Mesendoderm (in vitro differentiated cells): ENCODE measurements around the gene TFAP2C.
A peak's percentile ranks its signal among the peaks of the same experiment; 100 is the strongest.

Experiments
- DNase-seq: peaks from one replicate; pipeline ENCODE4 v3.0.0; 2013
- H2AK5ac ChIP-seq: 2 replicates; pipeline ENCODE4 v1.6.1; 2013; ENCODE audit warnings: low read length, inconsistent platforms
- H2BK120ac ChIP-seq: 2 replicates; pipeline ENCODE4 v1.6.1; 2013; ENCODE audit warnings: low read depth, mild to moderate bottlenecking, low read length, moderate library complexity, mixed read lengths
- H2BK15ac ChIP-seq: replicated peaks from 2 replicates; pipeline ENCODE4 v1.6.1; 2013; ENCODE audit warnings: low read depth, mild to moderate bottlenecking, moderate library complexity
- H2BK5ac ChIP-seq: 2 replicates; pipeline ENCODE4 v1.6.1; 2013; ENCODE audit warnings: low read length, inconsistent platforms
- H3K18ac ChIP-seq: 2 replicates; pipeline ENCODE4 v1.6.1; 2013; ENCODE audit warnings: mild to moderate bottlenecking, low read length, mixed read lengths
- H3K23ac ChIP-seq: one replicate; pipeline ENCODE4 v1.6.1; 2013; ENCODE audit warnings: low read length
- H3K27ac ChIP-seq: 2 replicates; pipeline ENCODE4 v1.5.1; 2013; ENCODE audit warnings: low read depth, mild to moderate bottlenecking, inconsistent platforms, low read length, moderate library complexity
- H3K27me3 ChIP-seq: 2 replicates; pipeline ENCODE4 v1.6.1; 2013; ENCODE audit warnings: low read length, control low read depth, mild to moderate bottlenecking, inconsistent platforms; ENCODE audit not compliant: insufficient read depth, poor library complexity
- H3K36me3 ChIP-seq: 2 replicates; pipeline ENCODE4 v1.6.1; 2013; ENCODE audit warnings: low read length, inconsistent platforms; ENCODE audit not compliant: control insufficient read depth, insufficient read depth
- H3K4ac ChIP-seq: one replicate; pipeline ENCODE4 v1.6.1; 2013; ENCODE audit warnings: low read depth, mild to moderate bottlenecking, low read length, moderate library complexity
- H3K4me1 ChIP-seq: 2 replicates; pipeline ENCODE4 v1.6.1; 2013; ENCODE audit warnings: low read depth, low read length, inconsistent platforms; ENCODE audit not compliant: control insufficient read depth
- H3K4me2 ChIP-seq: 2 replicates; pipeline ENCODE4 v1.6.1; 2013; ENCODE audit warnings: low read length
- H3K4me3 ChIP-seq: 2 replicates; pipeline ENCODE4 v1.5.1; 2013; ENCODE audit warnings: mild to moderate bottlenecking, low read length
- H3K56ac ChIP-seq: one replicate; pipeline ENCODE4 v1.6.1; 2013; ENCODE audit warnings: low read length
- H3K79me1 ChIP-seq: 2 replicates; pipeline ENCODE4 v1.6.1; 2013; ENCODE audit warnings: low read length, inconsistent platforms
- H3K79me2 ChIP-seq: 2 replicates; pipeline ENCODE4 v1.6.1; 2013; ENCODE audit warnings: mild to moderate bottlenecking, low read length; ENCODE audit not compliant: control insufficient read depth, insufficient read depth
- H3K9ac ChIP-seq: 2 replicates; pipeline ENCODE4 v1.6.1; 2013; ENCODE audit warnings: low read length, inconsistent platforms
- H4K5ac ChIP-seq: one replicate; pipeline ENCODE4 v1.6.1; 2013; ENCODE audit warnings: low read length
- H4K8ac ChIP-seq: one replicate; pipeline ENCODE4 v1.6.1; 2013; ENCODE audit warnings: low read depth, mild to moderate bottlenecking, control low read depth, low read length, moderate library complexity
- WGBS: extraction: QIAGEN DNeasy Blood & Tissue Kit; methylation state at CpG from one replicate; pipeline ENCODE4 v1.1.7; 2013; ENCODE audit warnings: low lambda C conversion rate, missing lambda C conversion rate; ENCODE audit not compliant: insufficient coverage; ENCODE audit errors: extremely low coverage; 5-methylcytosine and 5-hydroxymethylcytosine counted together

Gene TFAP2C

DNA sequence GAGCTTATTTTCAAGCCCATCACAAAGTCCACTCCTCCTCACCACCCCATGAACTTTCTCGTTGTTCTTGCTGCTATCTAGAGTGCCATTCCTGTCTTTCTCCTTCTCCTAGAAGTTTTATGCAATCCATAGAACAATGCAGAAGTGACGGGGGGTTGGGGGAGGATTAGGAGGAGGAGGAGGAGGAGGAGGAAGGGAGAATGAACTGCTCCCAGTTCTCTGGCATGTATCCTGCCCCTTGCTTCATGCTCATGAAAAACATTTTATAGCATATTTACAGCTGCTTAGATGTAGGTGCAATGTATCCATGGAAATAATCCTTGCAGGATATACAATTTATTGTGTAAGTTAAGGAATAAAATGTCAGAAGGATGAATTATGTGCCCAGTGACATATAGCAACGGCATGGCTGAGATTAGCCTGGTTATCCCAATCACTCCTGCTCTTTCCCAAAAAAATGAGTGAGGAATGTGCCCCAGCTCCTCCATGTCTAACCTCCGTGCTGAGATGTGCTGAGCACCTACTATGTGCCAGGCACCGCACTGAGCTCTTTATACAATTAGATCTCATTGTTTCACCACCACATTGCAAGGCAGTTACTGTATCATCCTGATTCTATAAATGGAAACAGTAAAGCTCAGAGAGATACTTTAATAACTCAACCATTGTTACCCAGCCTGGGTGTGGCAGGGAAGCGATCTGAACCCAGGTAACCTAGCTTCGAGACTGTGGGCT lies 41.6 kb upstream of the TFAP2C start:
- no peak overlapping the region for H3K4me3 ChIP-seq
- no peak overlapping the region for H2AK5ac ChIP-seq
- H3K36me3 ChIP-seq = no peaks in the 10 kb centered on the region
- no peak overlapping the region for H3K9ac ChIP-seq
- no CpG with 5 or more reads among the region's 7 CpGs for WGBS
- H3K27ac ChIP-seq = no peak overlapping the region
- H2BK5ac ChIP-seq = no peak overlapping the region
- H2BK120ac ChIP-seq = no peak overlapping the region
- H3K4me1 ChIP-seq = no peaks in the 10 kb centered on the region
- no peak overlapping the region for H4K8ac ChIP-seq
- H4K5ac ChIP-seq = no peak overlapping the region
- H3K18ac ChIP-seq = no peak overlapping the region
- H3K56ac ChIP-seq = no peak overlapping the region
- no peaks in the 10 kb centered on the region for H3K79me2 ChIP-seq
- H3K79me1 ChIP-seq = no peaks in the 10 kb centered on the region
- H3K4ac ChIP-seq = no peak overlapping the region
- no peak overlapping the region for H2BK15ac ChIP-seq
- DNase-seq = no peak
- H3K23ac ChIP-seq = no peak overlapping the region
- H3K27me3 ChIP-seq = no peaks in the 10 kb centered on the region
- no peak overlapping the region for H3K4me2 ChIP-seq

- Histone ChIP-seq H3K4ac (no peak overlapping the region), H3K79me2 (no peaks in the 10 kb centered on the region), H4K5ac (no peak overlapping the region), H3K56ac (no peak overlapping the region), H3K23ac (no peak overlapping the region), H3K9ac (no peak overlapping the region), H2BK120ac (no peak overlapping the region), H4K8ac (no peak overlapping the region), H2BK15ac (no peak overlapping the region), H2AK5ac (no peak overlapping the region), H3K4me1 (no peaks in the 10 kb centered on the region), H2BK5ac (no peak overlapping the region), H3K36me3 (no peaks in the 10 kb centered on the region), H3K79me1 (no peaks in the 10 kb centered on the region), H3K4me2 (no peak overlapping the region), H3K27ac (no peak overlapping the region), H3K18ac (no peak overlapping the region), H3K4me3 (no peak overlapping the region), H3K27me3 (no peaks in the 10 kb centered on the region)
- no CpG with 5 or more reads among the region's 3 CpGs for WGBS
- peak; percentile 57 for DNase-seq
These were observed 40.1 kb upstream of the TFAP2C start for GRCh38 chr20:56588996-56589395.

GRCh38 chr20:56589633-56590032 lies 39.5 kb upstream of the TFAP2C start:
- no CpG with 5 or more reads among the region's 5 CpGs for WGBS
- Histone ChIP-seq H3K56ac (no peak overlapping the region), H2BK15ac (no peak overlapping the region), H4K5ac (no peak overlapping the region), H2BK5ac (no peak overlapping the region), H3K18ac (no peak overlapping the region), H3K4me1 (no peaks in the 10 kb centered on the region), H3K27ac (no peak overlapping the region), H2BK120ac (no peak overlapping the region), H3K4me3 (no peak overlapping the region), H2AK5ac (no peak overlapping the region), H3K4me2 (no peak overlapping the region), H3K9ac (no peak overlapping the region), H4K8ac (no peak overlapping the region), H3K27me3 (no peaks in the 10 kb centered on the region), H3K36me3 (no peaks in the 10 kb centered on the region), H3K23ac (no peak overlapping the region), H3K79me1 (no peaks in the 10 kb centered on the region), H3K79me2 (no peaks in the 10 kb centered on the region), H3K4ac (no peak overlapping the region)
- no peak for DNase-seq

DNA sequence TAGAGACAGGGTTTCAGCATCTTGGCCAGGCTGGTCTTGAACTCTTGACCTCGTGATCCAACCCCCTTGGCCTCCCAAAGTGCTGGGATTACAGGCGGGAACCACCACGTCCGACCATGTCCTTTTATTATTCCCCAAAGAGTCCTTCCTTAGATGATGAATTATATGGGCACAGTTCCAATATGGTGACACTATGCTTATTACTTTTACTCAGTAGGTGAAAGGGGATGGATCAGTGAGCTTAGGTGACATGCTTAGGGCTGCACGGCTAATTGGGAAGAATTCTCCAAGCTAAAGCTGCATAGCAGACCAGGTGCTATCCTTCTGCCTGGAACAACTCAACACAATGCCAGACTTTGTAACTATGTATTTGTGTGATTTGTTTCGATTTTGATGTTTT lies 38.2 kb upstream of the TFAP2C start:
- no peak overlapping the region for H2AK5ac ChIP-seq
- no CpG with 5 or more reads among the region's 6 CpGs for WGBS
- H3K56ac ChIP-seq = no peak overlapping the region
- no peak overlapping the region for H2BK15ac ChIP-seq
- H4K8ac ChIP-seq = no peak overlapping the region
- no peak overlapping the region for H3K18ac ChIP-seq
- no peaks in the 10 kb centered on the region for H3K27me3 ChIP-seq
- H2BK5ac ChIP-seq = no peak overlapping the region
- no peak overlapping the region for H3K27ac ChIP-seq
- H3K79me2 ChIP-seq = no peaks in the 10 kb centered on the region
- H3K4ac ChIP-seq = no peak overlapping the region
- no peak overlapping the region for H3K4me3 ChIP-seq
- H3K4me2 ChIP-seq = no peak overlapping the region
- no peak overlapping the region for H3K23ac ChIP-seq
- no peaks in the 10 kb centered on the region for H3K4me1 ChIP-seq
- DNase-seq = no peak
- no peak overlapping the region for H4K5ac ChIP-seq
- H3K79me1 ChIP-seq = no peaks in the 10 kb centered on the region
- H3K9ac ChIP-seq = no peak overlapping the region
- no peak overlapping the region for H2BK120ac ChIP-seq
- no peaks in the 10 kb centered on the region for H3K36me3 ChIP-seq

DNA sequence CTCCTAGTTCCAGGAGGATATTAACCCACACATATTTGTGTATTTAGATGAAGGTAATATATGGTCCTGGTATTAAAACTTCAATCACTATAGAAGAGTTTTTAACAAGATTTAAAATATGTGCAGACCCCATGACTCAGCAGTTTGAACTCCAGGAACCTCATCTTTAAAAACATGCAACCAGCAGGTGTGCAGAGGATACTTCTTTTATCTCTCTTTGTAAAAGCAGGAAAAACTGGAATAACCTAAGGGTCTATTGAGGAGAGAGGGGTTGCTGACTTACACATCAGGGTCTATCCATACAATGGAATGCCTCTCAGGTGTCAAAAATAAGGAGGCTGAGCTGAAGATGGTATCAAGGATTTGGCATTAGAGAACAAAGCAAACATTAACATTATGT lies 36.9 kb upstream of the TFAP2C start:
- Histone ChIP-seq H3K4me3 (no peak overlapping the region), H3K56ac (no peak overlapping the region), H2BK15ac (no peak overlapping the region), H3K23ac (no peak overlapping the region), H2BK5ac (no peak overlapping the region), H3K4me2 (no peak overlapping the region), H3K27ac (no peak overlapping the region), H3K4me1 (no peaks in the 10 kb centered on the region), H4K8ac (no peak overlapping the region), H3K79me2 (no peaks in the 10 kb centered on the region), H2BK120ac (no peak overlapping the region), H3K4ac (no peak overlapping the region), H3K18ac (no peak overlapping the region), H3K36me3 (no peaks in the 10 kb centered on the region), H3K9ac (no peak overlapping the region), H2AK5ac (no peak overlapping the region), H3K27me3 (no peaks in the 10 kb centered on the region), H3K79me1 (no peaks in the 10 kb centered on the region), H4K5ac (no peak overlapping the region)
- DNase-seq = peak; percentile 69

GRCh38 chr20:56592817-56593216 lies 36.3 kb upstream of the TFAP2C start:
- H3K4me1 ChIP-seq = no peaks in the 10 kb centered on the region
- no peak overlapping the region for H4K8ac ChIP-seq
- H3K27ac ChIP-seq = peak overlapping the region; percentile 40
- no CpG with 5 or more reads among the region's 6 CpGs for WGBS
- H3K18ac ChIP-seq = peak overlapping the region; percentile 8
- H3K4me3 ChIP-seq = no peak overlapping the region
- H3K79me1 ChIP-seq = no peaks in the 10 kb centered on the region
- H2BK5ac ChIP-seq = peak overlapping the region; percentile 73
- DNase-seq = peak; percentile 30
- no peaks in the 10 kb centered on the region for H3K27me3 ChIP-seq
- H3K79me2 ChIP-seq = no peaks in the 10 kb centered on the region
- no peak overlapping the region for H4K5ac ChIP-seq
- H2AK5ac ChIP-seq = no peak overlapping the region
- no peaks in the 10 kb centered on the region for H3K36me3 ChIP-seq
- no peak overlapping the region for H2BK120ac ChIP-seq
- H2BK15ac ChIP-seq = no peak overlapping the region
- no peak overlapping the region for H3K9ac ChIP-seq
- H3K4ac ChIP-seq = no peak overlapping the region
- H3K4me2 ChIP-seq = no peak overlapping the region
- no peak overlapping the region for H3K23ac ChIP-seq
- peak overlapping the region; percentile 39 for H3K56ac ChIP-seq
